HFFc6 (cell line): Measurements from ENCODE around the gene IER3. TPM values are rescaled to one million over a fixed set of nuclear protein-coding genes. Genes with fewer than 3 reads are reported as not detected.

ENCODE experiments used
- DNase-seq: peaks from one replicate; pipeline ENCODE4 v3.0.0-alpha.2; 2018
- H3K27ac Mint-ChIP-seq: 2 replicates; pipeline ENCODE4 v1.8.0; 2020; ENCODE audit warnings: mild to moderate bottlenecking, mixed read lengths
- H3K27me3 Mint-ChIP-seq: 2 replicates; pipeline ENCODE4 v1.8.0; 2021; ENCODE audit warnings: mild to moderate bottlenecking, moderate library complexity, mixed read lengths; ENCODE audit not compliant: insufficient read depth
- H3K36me3 Mint-ChIP-seq: 2 replicates; pipeline ENCODE4 v1.8.0; 2021; ENCODE audit warnings: low read depth, mixed read lengths
- H3K4me1 Mint-ChIP-seq: 2 replicates; pipeline ENCODE4 v1.8.0; 2020; ENCODE audit warnings: low read depth, mixed read lengths
- H3K4me3 Mint-ChIP-seq: 2 replicates; pipeline ENCODE4 v1.8.0; 2020; ENCODE audit warnings: mild to moderate bottlenecking, moderate library complexity, mixed read lengths
- H3K9me3 Mint-ChIP-seq: 2 replicates; pipeline ENCODE4 v1.8.0; 2020; ENCODE audit warnings: mild to moderate bottlenecking, mixed read lengths
- total RNA-seq, 6 experiments: library from RNA; stranded (reverse); fragmentation: NEBNext Ultra II Directional; extraction: Animal tissue kit (Norgen Biotek cat#: 25700); gene quantifications; 2 replicates in 1 of 6; 3 replicates in 5 of 6; pipeline ENCODE4 v1.2.3, GENCODE V29; 2021
- TF ChIP-seq, protein P1 (sequence below): fragments of 200-600 bp; sonication (generic); IDR thresholded peaks from 2 replicates; pipeline ENCODE4 v1.5.0; 2021; ENCODE audit warnings: antibody characterized with exemption, mild to moderate bottlenecking

Gene IER3
- total RNA-seq, 6 experiments from 2014 or later: 38.1 to 62.4 (median 60.2) TPM

DNA sequence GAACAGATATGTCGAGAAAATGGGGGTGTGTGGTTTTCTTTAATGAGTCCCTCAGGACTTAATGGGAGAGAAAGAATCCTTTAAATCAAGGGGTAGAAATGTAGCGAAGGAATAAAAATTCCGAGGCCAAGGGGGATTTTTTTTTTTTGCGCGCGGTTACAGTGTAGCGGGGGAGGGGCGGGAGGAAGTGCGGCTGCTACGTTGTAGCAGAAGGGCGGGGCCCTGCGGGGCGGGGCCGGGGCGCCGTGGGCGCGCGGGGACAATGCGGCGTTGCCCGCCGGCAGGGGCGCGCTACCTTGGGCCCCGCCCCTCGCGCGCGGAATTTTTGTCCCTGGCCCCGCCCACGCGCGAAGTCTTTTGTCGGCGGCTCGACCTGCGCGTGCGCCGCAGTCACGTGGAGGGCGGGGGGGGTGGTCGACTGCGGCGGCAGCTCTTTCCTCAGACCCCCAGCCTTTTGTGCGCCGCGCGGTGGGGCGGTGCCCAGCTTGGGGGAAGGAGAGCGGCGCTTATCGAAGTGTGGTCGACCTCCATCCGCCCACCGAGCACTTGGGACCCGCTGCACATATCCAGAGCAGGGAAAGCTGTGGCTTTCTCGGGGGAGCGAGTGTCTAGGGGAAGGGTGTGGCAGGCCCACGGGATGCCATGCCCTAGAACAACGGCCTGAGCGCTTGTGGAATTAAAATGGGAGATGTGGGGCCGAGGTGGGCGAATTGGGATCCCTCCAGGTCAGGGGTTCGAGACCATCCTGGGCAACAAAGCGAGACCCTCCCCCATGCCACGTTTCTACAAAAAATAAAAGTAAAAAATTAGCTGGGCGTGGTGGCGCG lies 22.9 kb downstream of the IER3 start:
- Mint-ChIP-seq H3K9me3 (no peaks in the 10 kb centered on the region), H3K4me3 (peak overlapping the region; percentile 89), H3K27ac (peak overlapping the region; percentile 91), H3K27me3 (peaks cover 27% of the 10 kb centered on the region), H3K4me1 (peaks cover 65% of the 10 kb centered on the region), H3K36me3 (peaks cover 65% of the 10 kb centered on the region)
- peak; percentile 84 for DNase-seq
- TF ChIP-seq, protein P1, sequence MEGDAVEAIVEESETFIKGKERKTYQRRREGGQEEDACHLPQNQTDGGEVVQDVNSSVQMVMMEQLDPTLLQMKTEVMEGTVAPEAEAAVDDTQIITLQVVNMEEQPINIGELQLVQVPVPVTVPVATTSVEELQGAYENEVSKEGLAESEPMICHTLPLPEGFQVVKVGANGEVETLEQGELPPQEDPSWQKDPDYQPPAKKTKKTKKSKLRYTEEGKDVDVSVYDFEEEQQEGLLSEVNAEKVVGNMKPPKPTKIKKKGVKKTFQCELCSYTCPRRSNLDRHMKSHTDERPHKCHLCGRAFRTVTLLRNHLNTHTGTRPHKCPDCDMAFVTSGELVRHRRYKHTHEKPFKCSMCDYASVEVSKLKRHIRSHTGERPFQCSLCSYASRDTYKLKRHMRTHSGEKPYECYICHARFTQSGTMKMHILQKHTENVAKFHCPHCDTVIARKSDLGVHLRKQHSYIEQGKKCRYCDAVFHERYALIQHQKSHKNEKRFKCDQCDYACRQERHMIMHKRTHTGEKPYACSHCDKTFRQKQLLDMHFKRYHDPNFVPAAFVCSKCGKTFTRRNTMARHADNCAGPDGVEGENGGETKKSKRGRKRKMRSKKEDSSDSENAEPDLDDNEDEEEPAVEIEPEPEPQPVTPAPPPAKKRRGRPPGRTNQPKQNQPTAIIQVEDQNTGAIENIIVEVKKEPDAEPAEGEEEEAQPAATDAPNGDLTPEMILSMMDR: peak; percentile 80

DNA sequence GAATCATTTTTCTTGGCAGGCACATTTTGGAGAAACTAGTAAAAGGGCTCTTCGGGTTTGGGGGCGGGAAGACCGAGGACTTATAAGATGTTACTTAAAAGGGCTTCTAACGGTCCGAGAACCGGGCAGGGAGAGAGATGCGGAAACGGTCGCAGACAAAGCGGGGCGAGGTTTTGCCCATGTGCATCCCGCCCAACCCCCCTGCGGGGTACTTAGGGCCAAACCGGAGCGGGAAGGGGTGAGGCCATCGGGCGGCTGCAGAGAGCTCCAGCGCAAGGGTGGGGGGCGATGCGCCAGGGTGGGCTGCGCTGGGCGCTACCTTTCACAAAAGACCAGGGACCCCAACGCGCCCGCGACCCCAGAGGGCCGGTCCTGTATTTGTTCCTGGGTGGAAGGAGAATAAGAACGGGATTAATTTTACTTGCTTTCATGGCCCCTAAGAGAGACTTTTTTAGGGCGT lies 23.6 kb downstream of the IER3 start:
- no peak for DNase-seq
- Mint-ChIP-seq H3K4me3 (peak overlapping the region; percentile 89), H3K36me3 (peaks cover 69% of the 10 kb centered on the region), H3K4me1 (peaks cover 68% of the 10 kb centered on the region), H3K9me3 (no peaks in the 10 kb centered on the region), H3K27me3 (peaks cover 24% of the 10 kb centered on the region), H3K27ac (peak overlapping the region; percentile 91)
- TF ChIP-seq, protein P1: no peak

DNA sequence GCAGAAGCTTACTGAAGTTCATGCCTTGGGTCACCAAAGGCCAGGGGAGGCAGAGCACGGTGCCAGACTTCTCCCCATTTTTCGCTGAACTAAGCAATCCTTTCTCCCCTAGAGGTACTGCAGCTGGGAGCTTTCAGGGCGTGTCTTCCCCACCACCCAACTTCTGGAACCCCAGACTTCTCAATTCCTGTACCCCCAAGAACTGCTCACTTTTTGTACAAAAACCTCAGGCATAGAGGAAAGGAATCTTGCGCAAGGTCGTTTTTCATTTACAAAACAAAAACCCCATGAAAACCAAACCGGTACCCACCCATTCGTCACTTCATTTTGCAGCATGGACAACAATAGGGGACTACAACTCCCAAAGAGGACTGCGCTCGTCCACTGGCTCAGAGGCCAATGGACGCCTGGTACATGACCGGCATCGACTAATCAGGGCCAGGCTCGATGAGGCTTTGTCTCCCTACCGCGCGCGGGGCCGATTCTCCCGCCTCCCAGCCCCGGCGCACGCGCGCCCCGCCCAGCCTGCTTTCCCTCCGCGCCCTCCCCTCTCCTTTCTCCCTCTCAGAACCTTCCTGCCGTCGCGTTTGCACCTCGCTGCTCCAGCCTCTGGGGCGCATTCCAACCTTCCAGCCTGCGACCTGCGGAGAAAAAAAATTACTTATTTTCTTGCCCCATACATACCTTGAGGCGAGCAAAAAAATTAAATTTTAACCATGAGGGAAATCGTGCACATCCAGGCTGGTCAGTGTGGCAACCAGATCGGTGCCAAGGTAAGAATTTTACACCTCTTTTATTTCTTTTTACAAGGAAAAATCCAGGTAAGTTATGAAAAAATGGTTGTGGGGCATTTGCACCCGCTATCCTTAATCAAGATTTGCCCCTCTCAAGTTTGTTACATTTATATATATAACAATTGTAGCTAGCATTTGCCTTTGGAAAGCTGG lies 24.3 kb downstream of the IER3 start, which contains the start of gene TUBB:
Gene TUBB, plus strand, starts transcription at position 562 of the 947 bp plus-strand sequence. Its CDS starts 155 bp downstream, at position 717.
- H3K4me3 Mint-ChIP-seq: peak within 1 kb of the TSS; percentile 89
- H3K27ac Mint-ChIP-seq: peak within 1 kb of the TSS; percentile 91
- TF ChIP-seq, protein P1: no peak
- H3K4me1 Mint-ChIP-seq: peaks cover 64% of the 10 kb centered on the region
- H3K27me3 Mint-ChIP-seq: peaks cover 20% of the 10 kb centered on the region
- peaks cover 70% of the 10 kb centered on the region for H3K36me3 Mint-ChIP-seq
- DNase-seq: peak; percentile 98
- H3K9me3 Mint-ChIP-seq: no peaks in the 10 kb centered on the region

DNA sequence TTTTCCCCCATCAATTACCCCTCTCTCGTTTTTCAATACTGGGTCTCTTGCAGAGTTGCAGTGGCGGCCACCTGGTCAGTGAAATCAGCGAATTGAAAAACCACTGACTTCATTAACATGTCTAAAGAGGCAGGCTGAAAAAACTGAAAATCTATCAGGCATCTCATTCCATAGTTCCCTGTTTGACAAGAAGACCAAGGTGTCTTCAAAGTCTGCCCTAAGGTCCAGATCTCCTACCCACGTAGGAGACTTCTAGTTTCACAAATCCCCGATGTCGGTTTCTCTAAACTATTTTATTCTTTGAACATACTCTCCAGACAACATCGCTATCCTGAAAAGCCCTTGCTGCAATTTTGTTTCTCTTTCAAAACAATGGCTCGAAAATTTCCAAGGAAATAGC lies 25.0 kb downstream of the IER3 start:
- H3K4me3 Mint-ChIP-seq: peak overlapping the region; percentile 89
- TF ChIP-seq, protein P1: no peak
- peaks cover 16% of the 10 kb centered on the region for H3K27me3 Mint-ChIP-seq
- no peak for DNase-seq
- H3K9me3 Mint-ChIP-seq: no peaks in the 10 kb centered on the region
- peaks cover 68% of the 10 kb centered on the region for H3K36me3 Mint-ChIP-seq
- H3K4me1 Mint-ChIP-seq: peaks cover 57% of the 10 kb centered on the region
- H3K27ac Mint-ChIP-seq: peak overlapping the region; percentile 91
